CD14-positive monocyte (primary cell): ENCODE measurements around the gene FAM13A. TPM values are rescaled to one million over a fixed set of nuclear protein-coding genes. Genes with fewer than 3 reads are reported as not detected.

ENCODE experiments used
- DNase-seq, 3 donors: peaks; one replicate each; pipeline ENCODE4 v3.0.0-alpha.2; 2011 to 2022
- H2AFZ ChIP-seq: 2 replicates; pipeline ENCODE4 v1.6.0; 2012; ENCODE audit warnings: mild to moderate bottlenecking, low read depth, low read length, inconsistent platforms; ENCODE audit not compliant: insufficient read depth, poor library complexity, severe bottlenecking
- H3K27ac ChIP-seq, 2 donors: 1 replicate in 1 of 2; 2 replicates in 1 of 2; pipeline ENCODE4 v1.5.1; 2012 to 2013; ENCODE audit warnings: low read length in 2 of 2, control low read depth in 1 of 2, inconsistent platforms in 1 of 2, low read depth in 1 of 2, mild to moderate bottlenecking in 1 of 2
- H3K27me3 ChIP-seq, 2 donors: one replicate each; pipeline versions ENCODE4 v1.6.0 to v1.6.1; 2011 to 2013; ENCODE audit warnings: low read length in 2 of 2; ENCODE audit not compliant: control insufficient read depth in 2 of 2, insufficient read depth in 2 of 2
- H3K36me3 ChIP-seq, 2 donors: replicated peaks in 1 of 2; 1 replicate in 1 of 2; 2 replicates in 1 of 2; pipeline versions ENCODE4 v1.5.1 to v1.6.1; 2012 to 2013; ENCODE audit warnings: low read length in 2 of 2, control low read depth in 1 of 2, inconsistent platforms in 1 of 2, mild to moderate bottlenecking in 1 of 2; ENCODE audit not compliant: insufficient read depth in 2 of 2, control insufficient read depth in 1 of 2
- H3K4me1 ChIP-seq, 2 donors: 1 replicate in 1 of 2; 2 replicates in 1 of 2; pipeline versions ENCODE4 v1.5.1 to v1.6.1; 2012 to 2013; ENCODE audit warnings: low read length in 2 of 2, control low read depth in 1 of 2, inconsistent platforms in 1 of 2, mild to moderate bottlenecking in 1 of 2, moderate library complexity in 1 of 2; ENCODE audit not compliant: insufficient read depth in 2 of 2, control insufficient read depth in 1 of 2
- H3K4me2 ChIP-seq: replicated peaks from 2 replicates; pipeline ENCODE3; 2012; ENCODE audit warnings: low read length, moderate library complexity, mild to moderate bottlenecking; ENCODE audit not compliant: poor library complexity, severe bottlenecking; ENCODE audit errors: extremely low read depth
- H3K4me3 ChIP-seq, 3 experiments: fragments of 200-600 bp in 1 of 3; sonication (generic) in 1 of 3; replicated peaks in 1 of 3; 1 replicate in 2 of 3; 2 replicates in 1 of 3; pipeline ENCODE4 v1.5.1; 2011 to 2013; ENCODE audit warnings: low read length in 3 of 3, mild to moderate bottlenecking in 3 of 3, control low read depth in 2 of 3, low read depth in 2 of 3, inconsistent platforms in 1 of 3, moderate library complexity in 1 of 3
- H3K79me2 ChIP-seq: 2 replicates; pipeline ENCODE4 v1.6.0; 2012; ENCODE audit warnings: mild to moderate bottlenecking, control low read depth, inconsistent platforms, low read length, moderate library complexity; ENCODE audit not compliant: insufficient read depth
- H3K9ac ChIP-seq: 2 replicates; pipeline ENCODE4 v1.6.0; 2017; ENCODE audit warnings: low read length, mild to moderate bottlenecking; ENCODE audit not compliant: insufficient read depth, poor library complexity, severe bottlenecking
- H3K9me3 ChIP-seq, 2 donors: replicated peaks in 1 of 2; 1 replicate in 1 of 2; 2 replicates in 1 of 2; pipeline versions ENCODE4 v1.5.1 to v1.6.1; 2012 to 2013; ENCODE audit warnings: low read length in 2 of 2, control low read depth in 1 of 2; ENCODE audit not compliant: control insufficient read depth in 1 of 2, insufficient read depth in 1 of 2
- H4K20me1 ChIP-seq: 2 replicates; pipeline ENCODE4 v1.6.0; 2012; ENCODE audit warnings: mild to moderate bottlenecking, low read length, control low read depth, moderate library complexity; ENCODE audit not compliant: insufficient read depth
- H3K27ac Mint-ChIP-seq, 7 donors: one replicate each; pipeline ENCODE4 v1.8.0; 2020; ENCODE audit warnings: mild to moderate bottlenecking in 7 of 7, mixed read lengths in 7 of 7, moderate library complexity in 6 of 7, inconsistent platforms in 2 of 7
- H3K27me3 Mint-ChIP-seq, 3 donors: one replicate each; pipeline ENCODE4 v1.8.0; 2021 to 2022; ENCODE audit warnings: low read depth in 3 of 3, mild to moderate bottlenecking in 3 of 3, mixed read lengths in 3 of 3, moderate library complexity in 3 of 3, inconsistent platforms in 1 of 3
- H3K36me3 Mint-ChIP-seq, 2 donors: one replicate each; pipeline ENCODE4 v1.8.0; 2020; ENCODE audit warnings: mixed read lengths in 2 of 2, inconsistent platforms in 1 of 2, mild to moderate bottlenecking in 1 of 2
- H3K4me1 Mint-ChIP-seq: one replicate; pipeline ENCODE4 v1.8.0; 2020; ENCODE audit warnings: mild to moderate bottlenecking, mixed read lengths
- H3K4me3 Mint-ChIP-seq, 2 donors: one replicate each; pipeline ENCODE4 v1.8.0; 2020; ENCODE audit warnings: mild to moderate bottlenecking in 2 of 2, mixed read lengths in 2 of 2, moderate library complexity in 1 of 2
- H3K9me3 Mint-ChIP-seq, 7 donors: one replicate each; pipeline ENCODE4 v1.8.0; 2020 to 2022; ENCODE audit warnings: mixed read lengths in 7 of 7, mild to moderate bottlenecking in 6 of 7, moderate library complexity in 6 of 7, inconsistent platforms in 2 of 7
- WGBS: methylation state at CpG from one replicate; pipeline ENCODE4 v1.1.5; 2013; ENCODE audit warnings: missing lambda C conversion rate; ENCODE audit not compliant: insufficient coverage; 5-methylcytosine and 5-hydroxymethylcytosine counted together
- intact Hi-C, 2 donors: fragments of 100-400 bp; cut with micrococcal nuclease; formaldehyde crosslinking; loops; one replicate each; pipeline versions ENCODE4 v1.15.0 to v1.15.1; 2023
- polyA plus RNA-seq, 3 donors: library from polyadenylated mRNA; depleted of rRNA in 1 of 3; unstranded in 2 of 3; stranded (reverse) in 1 of 3; fragments of 300-500 nt in 2 of 3; fragments of >200 nt in 1 of 3; fragmentation: Illumina TruSeq in 2 of 3; gene quantifications; 1 replicate in 2 of 3; 2 replicates in 1 of 3; pipeline ENCODE4 v1.2.3, GENCODE V29; 2012 to 2021
- TF ChIP-seq, protein P1 (sequence below): fragments of 200-600 bp; IDR thresholded peaks from one replicate; pipeline ENCODE4 v1.8.0; 2022; ENCODE audit warnings: antibody characterized with exemption, mild to moderate bottlenecking

FAM13A gene
- polyA plus RNA-seq, 3 donors: 5.3 to 20.0 (median 6.5) TPM

- no peaks in the 10 kb centered on the region for H4K20me1 ChIP-seq
- Mint-ChIP-seq H3K27ac (peak overlapping the region in 1 of 7 donors; percentile 65), H3K9me3 (no peaks in the 10 kb centered on the region), H3K4me1 (no peaks in the 10 kb centered on the region), H3K4me3 (no peak overlapping the region), H3K27me3 (no peaks in the 10 kb centered on the region), H3K36me3 (peaks cover 91 to 92% of the 10 kb centered on the region in 2 donors)
- no peaks in the 10 kb centered on the region for H3K4me1 ChIP-seq
- 100% methylated on average over 1 of the region's 1 CpG for WGBS
- no peak overlapping the region for H3K4me3 ChIP-seq
- H3K4me2 ChIP-seq: no peak overlapping the region
- TF ChIP-seq, protein P1, sequence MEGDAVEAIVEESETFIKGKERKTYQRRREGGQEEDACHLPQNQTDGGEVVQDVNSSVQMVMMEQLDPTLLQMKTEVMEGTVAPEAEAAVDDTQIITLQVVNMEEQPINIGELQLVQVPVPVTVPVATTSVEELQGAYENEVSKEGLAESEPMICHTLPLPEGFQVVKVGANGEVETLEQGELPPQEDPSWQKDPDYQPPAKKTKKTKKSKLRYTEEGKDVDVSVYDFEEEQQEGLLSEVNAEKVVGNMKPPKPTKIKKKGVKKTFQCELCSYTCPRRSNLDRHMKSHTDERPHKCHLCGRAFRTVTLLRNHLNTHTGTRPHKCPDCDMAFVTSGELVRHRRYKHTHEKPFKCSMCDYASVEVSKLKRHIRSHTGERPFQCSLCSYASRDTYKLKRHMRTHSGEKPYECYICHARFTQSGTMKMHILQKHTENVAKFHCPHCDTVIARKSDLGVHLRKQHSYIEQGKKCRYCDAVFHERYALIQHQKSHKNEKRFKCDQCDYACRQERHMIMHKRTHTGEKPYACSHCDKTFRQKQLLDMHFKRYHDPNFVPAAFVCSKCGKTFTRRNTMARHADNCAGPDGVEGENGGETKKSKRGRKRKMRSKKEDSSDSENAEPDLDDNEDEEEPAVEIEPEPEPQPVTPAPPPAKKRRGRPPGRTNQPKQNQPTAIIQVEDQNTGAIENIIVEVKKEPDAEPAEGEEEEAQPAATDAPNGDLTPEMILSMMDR: no peak
- H3K9me3 ChIP-seq: no peaks in the 10 kb centered on the region
- no peak overlapping the region for H3K27ac ChIP-seq
- peaks cover 88 to 100% of the 10 kb centered on the region in 2 donors for H3K36me3 ChIP-seq
- no peaks in the 10 kb centered on the region for H3K27me3 ChIP-seq
- H3K9ac ChIP-seq: no peak overlapping the region
- H2AFZ ChIP-seq: no peak overlapping the region
- intact Hi-C loops: no loop called here
- no peaks in the 10 kb centered on the region for H3K79me2 ChIP-seq
- DNase-seq: no peak
Measured at GRCh38 chr4:88745175-88745574, 311.8 kb downstream of the FAM13A start.

DNA sequence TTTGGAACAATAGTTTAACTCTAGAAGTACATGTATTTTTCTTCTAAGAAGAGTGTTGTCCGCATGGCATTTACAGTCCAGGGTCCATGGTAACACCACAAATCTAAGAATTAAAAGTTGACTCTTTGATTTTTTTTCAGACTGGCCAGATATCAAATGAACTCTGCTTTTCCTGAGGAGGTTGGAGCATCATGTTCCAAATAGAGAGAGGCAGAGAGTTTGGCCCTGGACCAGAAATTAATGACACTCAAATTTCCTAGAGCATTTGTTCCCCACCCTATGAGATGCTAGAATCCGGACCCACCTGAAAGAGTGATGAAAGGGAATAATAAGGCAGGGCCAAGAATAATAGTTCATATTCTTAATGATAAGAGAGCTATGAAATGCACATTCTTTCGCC, 312.4 kb downstream of the FAM13A start:
- H3K36me3 ChIP-seq: peaks cover 86 to 100% of the 10 kb centered on the region in 2 donors
- H4K20me1 ChIP-seq: no peaks in the 10 kb centered on the region
- H3K4me1 ChIP-seq: no peaks in the 10 kb centered on the region
- no peak overlapping the region for H3K4me3 ChIP-seq
- Mint-ChIP-seq H3K4me3 (no peak overlapping the region), H3K27ac (no peak overlapping the region), H3K36me3 (peaks cover 91% of the 10 kb centered on the region in 2 donors), H3K27me3 (no peaks in the 10 kb centered on the region), H3K9me3 (no peaks in the 10 kb centered on the region), H3K4me1 (no peaks in the 10 kb centered on the region)
- no peak for DNase-seq
- no peak overlapping the region for H3K27ac ChIP-seq
- intact Hi-C loops: no loop called here
- H2AFZ ChIP-seq: no peak overlapping the region
- no peak overlapping the region for H3K9ac ChIP-seq
- H3K79me2 ChIP-seq: no peaks in the 10 kb centered on the region
- TF ChIP-seq, protein P1: no peak
- WGBS: no CpG with 5 or more reads among the region's 3 CpGs
- no peak overlapping the region for H3K4me2 ChIP-seq
- H3K9me3 ChIP-seq: no peaks in the 10 kb centered on the region
- no peaks in the 10 kb centered on the region for H3K27me3 ChIP-seq
